ENCODE measurements around the gene ABCC9.

DNA sequence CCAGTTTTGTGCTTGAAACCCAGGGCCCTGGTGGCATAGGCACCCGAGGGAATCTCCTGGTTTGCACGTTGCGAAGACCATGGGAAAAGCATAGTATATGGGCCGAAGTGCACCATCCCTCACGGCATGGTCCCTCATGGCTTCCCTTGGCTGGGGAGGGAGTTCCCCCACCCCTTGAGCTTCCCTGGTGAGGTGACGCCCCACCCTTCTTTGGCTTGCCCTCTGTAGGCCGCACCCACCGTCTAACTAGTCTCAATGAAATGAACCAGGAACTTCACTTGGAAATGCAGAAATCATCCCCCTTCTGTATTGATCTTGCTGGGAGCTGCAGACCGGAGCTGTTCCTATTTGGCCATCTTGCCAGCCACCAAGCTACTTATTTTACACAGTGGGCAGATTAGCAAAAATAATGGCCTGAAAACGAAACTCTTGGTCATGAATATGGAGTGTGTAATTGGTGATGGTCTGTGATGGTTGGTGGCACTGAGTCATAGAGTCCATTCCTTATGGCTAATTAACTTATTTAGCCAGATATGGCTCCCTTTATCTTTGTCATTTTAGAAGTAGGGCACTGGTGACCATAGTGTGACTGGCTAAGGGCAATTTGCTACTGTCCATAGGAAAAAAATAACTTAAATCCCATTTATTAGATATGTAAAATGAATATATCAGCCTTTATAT lies 145.4 kb downstream of the ABCC9 start:
- TF ChIP-seq, protein P1, sequence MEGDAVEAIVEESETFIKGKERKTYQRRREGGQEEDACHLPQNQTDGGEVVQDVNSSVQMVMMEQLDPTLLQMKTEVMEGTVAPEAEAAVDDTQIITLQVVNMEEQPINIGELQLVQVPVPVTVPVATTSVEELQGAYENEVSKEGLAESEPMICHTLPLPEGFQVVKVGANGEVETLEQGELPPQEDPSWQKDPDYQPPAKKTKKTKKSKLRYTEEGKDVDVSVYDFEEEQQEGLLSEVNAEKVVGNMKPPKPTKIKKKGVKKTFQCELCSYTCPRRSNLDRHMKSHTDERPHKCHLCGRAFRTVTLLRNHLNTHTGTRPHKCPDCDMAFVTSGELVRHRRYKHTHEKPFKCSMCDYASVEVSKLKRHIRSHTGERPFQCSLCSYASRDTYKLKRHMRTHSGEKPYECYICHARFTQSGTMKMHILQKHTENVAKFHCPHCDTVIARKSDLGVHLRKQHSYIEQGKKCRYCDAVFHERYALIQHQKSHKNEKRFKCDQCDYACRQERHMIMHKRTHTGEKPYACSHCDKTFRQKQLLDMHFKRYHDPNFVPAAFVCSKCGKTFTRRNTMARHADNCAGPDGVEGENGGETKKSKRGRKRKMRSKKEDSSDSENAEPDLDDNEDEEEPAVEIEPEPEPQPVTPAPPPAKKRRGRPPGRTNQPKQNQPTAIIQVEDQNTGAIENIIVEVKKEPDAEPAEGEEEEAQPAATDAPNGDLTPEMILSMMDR (IDR thresholded peaks at IDR 0.05), result no peak
- no peak for TF ChIP-seq POLR2A (IDR thresholded peaks at IDR 0.05)

All from Peyer's patch (tissue), 4 donors.